IPS DF 6.9 (cell line): ENCODE measurements around the gene DUSP7.

Experiments
- DNase-seq: peaks from one replicate; pipeline ENCODE4 v3.0.0-alpha.2; 2013; ENCODE audit warnings: low read depth, low spot score
- H3K27ac ChIP-seq: one replicate; pipeline ENCODE4 v1.5.1; 2013; ENCODE audit warnings: low read length, control low read depth
- H3K27me3 ChIP-seq: 2 replicates; pipeline ENCODE4 v1.6.1; 2013; ENCODE audit warnings: mild to moderate bottlenecking, low read length; ENCODE audit not compliant: control insufficient read depth, insufficient read depth
- H3K36me3 ChIP-seq: 2 replicates; pipeline ENCODE4 v1.6.1; 2013; ENCODE audit warnings: low read length; ENCODE audit not compliant: control insufficient read depth, insufficient read depth
- H3K4me1 ChIP-seq: 2 replicates; pipeline ENCODE4 v1.6.1; 2013; ENCODE audit warnings: low read length; ENCODE audit not compliant: control insufficient read depth, insufficient read depth
- H3K4me3 ChIP-seq: 2 replicates; pipeline ENCODE4 v1.5.1; 2013; ENCODE audit warnings: mild to moderate bottlenecking, low read length
- H3K9me3 ChIP-seq: 2 replicates; pipeline ENCODE4 v1.6.1; 2013; ENCODE audit warnings: low read length, inconsistent platforms; ENCODE audit not compliant: control insufficient read depth, insufficient read depth
- WGBS: extraction: QIAGEN DNeasy Blood & Tissue Kit; methylation state at CpG from one replicate; pipeline ENCODE4 v1.1.7; 2013; ENCODE audit warnings: mixed read lengths, missing lambda C conversion rate; ENCODE audit not compliant: insufficient read length, insufficient coverage; 5-methylcytosine and 5-hydroxymethylcytosine counted together

Gene DUSP7

GRCh38 chr3:52018319-52019000, 37.9 kb downstream of the DUSP7 start:
- Histone ChIP-seq H3K4me3 (no peak overlapping the region), H3K27me3 (no peaks in the 10 kb centered on the region), H3K4me1 (no peaks in the 10 kb centered on the region), H3K9me3 (no peaks in the 10 kb centered on the region), H3K36me3 (no peaks in the 10 kb centered on the region), H3K27ac (no peak overlapping the region)
- DNase-seq, result no peak
- no CpG with 5 or more reads among the region's 21 CpGs for WGBS

- DNase-seq, result no peak
- no peaks in the 10 kb centered on the region for H3K4me1 ChIP-seq
- WGBS, result no CpG with 5 or more reads among the region's 11 CpGs
These were observed 38.8 kb downstream of the DUSP7 start for GRCh38 chr3:52017586-52017985.

GRCh38 chr3:52015438-52016228, 40.7 kb downstream of the DUSP7 start:
- Histone ChIP-seq H3K4me1 (no peaks in the 10 kb centered on the region), H3K36me3 (no peaks in the 10 kb centered on the region), H3K4me3 (no peak overlapping the region), H3K9me3 (no peaks in the 10 kb centered on the region), H3K27me3 (no peaks in the 10 kb centered on the region), H3K27ac (no peak overlapping the region)
- no CpG with 5 or more reads among the region's 13 CpGs for WGBS
- no peak for DNase-seq

More at GRCh38 chr3:52017586-52017985, 38.8 kb downstream of the DUSP7 start:
- no peaks in the 10 kb centered on the region for H3K9me3 ChIP-seq
- H3K27ac ChIP-seq, result no peak overlapping the region
- H3K4me3 ChIP-seq, result no peak overlapping the region
- no peaks in the 10 kb centered on the region for H3K27me3 ChIP-seq
- no peaks in the 10 kb centered on the region for H3K36me3 ChIP-seq

GRCh38 chr3:52014613-52015012, 41.8 kb downstream of the DUSP7 start:
- Histone ChIP-seq H3K27ac (no peak overlapping the region), H3K9me3 (no peaks in the 10 kb centered on the region), H3K4me3 (no peak overlapping the region), H3K27me3 (no peaks in the 10 kb centered on the region), H3K36me3 (no peaks in the 10 kb centered on the region), H3K4me1 (no peaks in the 10 kb centered on the region)
- DNase-seq, result no peak
- WGBS, result no CpG with 5 or more reads among the region's 8 CpGs

GRCh38 chr3:52013802-52014598, 42.4 kb downstream of the DUSP7 start:
- Histone ChIP-seq H3K4me1 (no peaks in the 10 kb centered on the region), H3K27ac (no peak overlapping the region), H3K4me3 (no peak overlapping the region), H3K9me3 (no peaks in the 10 kb centered on the region), H3K36me3 (no peaks in the 10 kb centered on the region), H3K27me3 (no peaks in the 10 kb centered on the region)
- no CpG with 5 or more reads among the region's 6 CpGs for WGBS
- DNase-seq, result no peak

GRCh38 chr3:52012699-52013098, 43.7 kb downstream of the DUSP7 start:
- no peak overlapping the region for H3K27ac ChIP-seq
- no peaks in the 10 kb centered on the region for H3K27me3 ChIP-seq
- no peak for DNase-seq
- H3K4me1 ChIP-seq, result no peaks in the 10 kb centered on the region
- H3K4me3 ChIP-seq, result no peak overlapping the region
- no CpG with 5 or more reads among the region's 7 CpGs for WGBS
- no peaks in the 10 kb centered on the region for H3K9me3 ChIP-seq
- no peaks in the 10 kb centered on the region for H3K36me3 ChIP-seq

- peaks cover 6% of the 10 kb centered on the region for H3K4me1 ChIP-seq
- H3K4me3 ChIP-seq, result no peak overlapping the region
- no peak overlapping the region for H3K27ac ChIP-seq
- H3K9me3 ChIP-seq, result no peaks in the 10 kb centered on the region
- H3K36me3 ChIP-seq, result no peaks in the 10 kb centered on the region
- H3K27me3 ChIP-seq, result no peaks in the 10 kb centered on the region
- DNase-seq, result no peak
These were observed 45.9 kb downstream of the DUSP7 start for GRCh38 chr3:52010431-52010830.

- DNase-seq, result no peak
- H3K36me3 ChIP-seq, result no peaks in the 10 kb centered on the region
- H3K4me3 ChIP-seq, result no peak overlapping the region
- H3K4me1 ChIP-seq, result peaks cover 12% of the 10 kb centered on the region
- no CpG with 5 or more reads among the region's 4 CpGs for WGBS
- H3K27ac ChIP-seq, result no peak overlapping the region
- H3K9me3 ChIP-seq, result no peaks in the 10 kb centered on the region
- no peaks in the 10 kb centered on the region for H3K27me3 ChIP-seq
These were observed 49.1 kb downstream of the DUSP7 start for GRCh38 chr3:52007291-52007690.

- WGBS, result no CpG with 5 or more reads among the region's 6 CpGs
- H3K36me3 ChIP-seq, result no peaks in the 10 kb centered on the region
- H3K27ac ChIP-seq, result no peak overlapping the region
- no peak for DNase-seq
- no peaks in the 10 kb centered on the region for H3K27me3 ChIP-seq
- no peak overlapping the region for H3K4me3 ChIP-seq
- no peaks in the 10 kb centered on the region for H3K9me3 ChIP-seq
- peaks cover 12% of the 10 kb centered on the region for H3K4me1 ChIP-seq
These were observed 49.6 kb downstream of the DUSP7 start for GRCh38 chr3:52006820-52007133.

GRCh38 chr3:52006017-52006819, 50.2 kb downstream of the DUSP7 start:
- H3K4me3 ChIP-seq, result no peak overlapping the region
- H3K36me3 ChIP-seq, result no peaks in the 10 kb centered on the region
- no peak overlapping the region for H3K27ac ChIP-seq

More at GRCh38 chr3:52006017-52006819, 50.2 kb downstream of the DUSP7 start:
- no CpG with 5 or more reads among the region's 8 CpGs for WGBS
- peaks cover 12% of the 10 kb centered on the region for H3K4me1 ChIP-seq
- no peaks in the 10 kb centered on the region for H3K9me3 ChIP-seq
- no peak for DNase-seq
- no peaks in the 10 kb centered on the region for H3K27me3 ChIP-seq
